BE2C (cell line): ENCODE data around the gene DYSF.

Source experiments
- DNase-seq: peaks from one replicate; pipeline ENCODE4 v3.0.0-alpha.2; 2020
- H3K27me3 ChIP-seq: fragments of 250-450 bp; sonication (Bioruptor Pico); 2 replicates; pipeline ENCODE4 v1.5.1; 2020; ENCODE audit warnings: mild to moderate bottlenecking
- H3K36me3 ChIP-seq: fragments of 250-450 bp; sonication (Bioruptor Pico); 2 replicates; pipeline ENCODE4 v1.5.1; 2020; ENCODE audit warnings: mild to moderate bottlenecking
- H3K4me1 ChIP-seq: fragments of 250-450 bp; sonication (Bioruptor Pico); 2 replicates; pipeline ENCODE4 v1.5.1; 2020
- H3K4me3 ChIP-seq: 2 replicates; pipeline ENCODE4 v1.5.1; 2011; ENCODE audit warnings: low read depth, low read length
- H3K9me3 ChIP-seq: fragments of 250-450 bp; sonication (Bioruptor Pico); 2 replicates; pipeline ENCODE4 v1.5.1; 2020
- TF ChIP-seq, protein P1 (sequence below): IDR thresholded peaks from 2 replicates; pipeline ENCODE4 v1.5.1; 2012; ENCODE audit warnings: mild to moderate bottlenecking, low read depth, low read length

The DYSF gene

DNA sequence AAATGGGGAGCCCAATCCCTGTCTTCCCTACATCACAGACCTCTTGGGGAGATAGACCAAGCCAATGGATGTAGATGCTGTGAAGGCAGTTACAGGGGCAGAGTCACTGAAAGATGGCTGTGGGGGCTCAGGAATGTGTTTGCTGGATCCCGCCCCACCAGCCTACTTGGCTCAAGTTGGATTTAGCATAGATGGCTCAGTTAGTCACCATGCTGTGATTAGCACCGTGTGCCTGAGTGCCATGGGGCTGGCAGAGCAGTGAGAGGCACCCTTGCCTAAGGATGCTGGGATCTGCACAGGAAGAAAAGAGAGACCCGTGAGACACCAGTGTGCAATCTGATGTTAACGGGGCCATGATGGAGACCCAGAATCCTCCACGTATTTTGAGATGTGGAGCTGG, 228.3 kb downstream of the DYSF start:
- no peak overlapping the region for H3K4me3 ChIP-seq
- no peaks in the 10 kb centered on the region for H3K9me3 ChIP-seq
- TF ChIP-seq, protein P1, sequence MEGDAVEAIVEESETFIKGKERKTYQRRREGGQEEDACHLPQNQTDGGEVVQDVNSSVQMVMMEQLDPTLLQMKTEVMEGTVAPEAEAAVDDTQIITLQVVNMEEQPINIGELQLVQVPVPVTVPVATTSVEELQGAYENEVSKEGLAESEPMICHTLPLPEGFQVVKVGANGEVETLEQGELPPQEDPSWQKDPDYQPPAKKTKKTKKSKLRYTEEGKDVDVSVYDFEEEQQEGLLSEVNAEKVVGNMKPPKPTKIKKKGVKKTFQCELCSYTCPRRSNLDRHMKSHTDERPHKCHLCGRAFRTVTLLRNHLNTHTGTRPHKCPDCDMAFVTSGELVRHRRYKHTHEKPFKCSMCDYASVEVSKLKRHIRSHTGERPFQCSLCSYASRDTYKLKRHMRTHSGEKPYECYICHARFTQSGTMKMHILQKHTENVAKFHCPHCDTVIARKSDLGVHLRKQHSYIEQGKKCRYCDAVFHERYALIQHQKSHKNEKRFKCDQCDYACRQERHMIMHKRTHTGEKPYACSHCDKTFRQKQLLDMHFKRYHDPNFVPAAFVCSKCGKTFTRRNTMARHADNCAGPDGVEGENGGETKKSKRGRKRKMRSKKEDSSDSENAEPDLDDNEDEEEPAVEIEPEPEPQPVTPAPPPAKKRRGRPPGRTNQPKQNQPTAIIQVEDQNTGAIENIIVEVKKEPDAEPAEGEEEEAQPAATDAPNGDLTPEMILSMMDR = no peak
- no peaks in the 10 kb centered on the region for H3K4me1 ChIP-seq
- no peak for DNase-seq
- no peaks in the 10 kb centered on the region for H3K27me3 ChIP-seq
- H3K36me3 ChIP-seq = no peaks in the 10 kb centered on the region

- TF ChIP-seq, protein P1 = no peak
- Histone ChIP-seq H3K4me1 (no peaks in the 10 kb centered on the region), H3K27me3 (no peaks in the 10 kb centered on the region), H3K36me3 (no peaks in the 10 kb centered on the region), H3K9me3 (no peaks in the 10 kb centered on the region), H3K4me3 (no peak overlapping the region)
- no peak for DNase-seq
Observed at GRCh38 chr2:71682341-71682740, 229.0 kb downstream of the DYSF start.

GRCh38 chr2:71683070-71683469, 229.7 kb downstream of the DYSF start:
- H3K36me3 ChIP-seq = no peaks in the 10 kb centered on the region
- H3K4me1 ChIP-seq = no peaks in the 10 kb centered on the region
- no peak for DNase-seq
- TF ChIP-seq, protein P1 = no peak
- H3K4me3 ChIP-seq = no peak overlapping the region
- no peaks in the 10 kb centered on the region for H3K27me3 ChIP-seq
- no peaks in the 10 kb centered on the region for H3K9me3 ChIP-seq

DNA sequence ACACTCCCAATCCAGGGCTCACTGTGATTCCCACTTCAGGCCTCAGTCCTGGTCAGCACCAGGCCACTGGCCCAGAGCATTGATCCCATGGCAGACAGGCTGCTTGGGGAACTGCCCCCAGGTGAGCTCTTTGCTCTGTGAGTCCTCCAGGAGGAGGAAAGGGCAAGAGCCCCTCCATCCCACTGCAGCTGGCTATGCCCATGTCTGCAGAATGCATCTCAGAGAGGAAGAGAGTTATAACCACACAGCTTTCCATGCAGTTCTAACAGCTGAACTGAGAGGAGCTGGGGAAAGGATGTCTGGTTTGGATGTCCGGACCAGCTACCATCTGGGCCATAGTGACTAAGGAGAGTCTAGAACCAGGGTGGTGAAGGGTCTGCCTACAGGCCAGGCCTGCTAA, 230.3 kb downstream of the DYSF start:
- TF ChIP-seq, protein P1 = no peak
- H3K4me3 ChIP-seq = no peak overlapping the region
- no peaks in the 10 kb centered on the region for H3K4me1 ChIP-seq
- no peak for DNase-seq
- no peaks in the 10 kb centered on the region for H3K36me3 ChIP-seq
- H3K9me3 ChIP-seq = no peaks in the 10 kb centered on the region
- no peaks in the 10 kb centered on the region for H3K27me3 ChIP-seq

GRCh38 chr2:71684226-71685072, 231.1 kb downstream of the DYSF start:
- no peak overlapping the region for H3K4me3 ChIP-seq
- no peaks in the 10 kb centered on the region for H3K36me3 ChIP-seq
- TF ChIP-seq, protein P1 = no peak
- no peaks in the 10 kb centered on the region for H3K9me3 ChIP-seq
- H3K4me1 ChIP-seq = no peaks in the 10 kb centered on the region
- H3K27me3 ChIP-seq = no peaks in the 10 kb centered on the region
- DNase-seq = no peak

DNA sequence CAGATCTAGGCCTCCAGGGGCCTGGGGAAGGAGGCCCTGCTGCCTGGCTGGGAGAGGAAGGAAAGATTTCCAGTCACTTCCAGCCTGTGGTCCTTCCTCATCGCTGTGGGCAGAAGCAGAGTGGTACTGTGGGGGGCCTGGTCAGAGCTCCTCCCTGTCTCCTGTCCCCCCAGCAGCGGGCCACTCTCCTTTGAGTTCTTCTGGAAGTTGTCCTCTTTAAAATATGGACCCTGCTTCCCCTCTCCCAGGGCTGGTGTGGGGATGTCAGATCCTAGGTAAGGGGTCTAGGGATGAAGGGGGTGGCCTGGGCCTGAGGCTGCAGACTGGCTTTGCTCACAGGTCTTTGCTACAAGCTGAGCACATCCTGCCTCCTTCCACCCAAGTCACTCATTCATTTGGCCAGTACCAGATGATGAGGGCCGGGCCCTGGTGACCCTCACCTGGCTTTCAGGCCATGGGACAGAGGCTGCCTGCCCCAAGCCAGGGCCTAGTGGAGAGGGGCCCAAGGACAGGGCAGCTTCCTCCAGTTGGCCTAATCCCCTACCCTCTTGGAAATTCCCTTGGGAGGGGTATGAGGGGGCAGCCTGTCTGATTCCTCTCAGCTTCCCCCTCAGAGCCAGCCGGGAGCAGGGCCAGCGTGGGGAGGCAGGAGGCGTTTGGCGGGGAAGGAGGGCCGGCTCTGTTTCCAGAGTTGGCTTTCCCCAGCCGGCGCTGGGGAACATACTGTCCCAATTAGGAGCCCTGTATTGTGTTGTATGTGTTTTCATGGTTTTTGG, 231.9 kb downstream of the DYSF start:
- Histone ChIP-seq H3K36me3 (no peaks in the 10 kb centered on the region), H3K4me1 (no peaks in the 10 kb centered on the region), H3K27me3 (no peaks in the 10 kb centered on the region), H3K4me3 (no peak overlapping the region), H3K9me3 (no peaks in the 10 kb centered on the region)
- TF ChIP-seq, protein P1 = no peak
- no peak for DNase-seq
